GM12892 (cell line): ENCODE results near the gene MAT2A. TPM values are rescaled to one million over a fixed set of nuclear protein-coding genes. Genes with fewer than 3 reads are reported as not detected.
A peak's percentile ranks its signal among the peaks of the same experiment; 100 is the strongest.

Source experiments
- DNase-seq: peaks from one replicate; pipeline ENCODE4 v3.0.0; 2011; ENCODE audit not compliant: insufficient read length
- FAIRE-seq: peaks from 2 replicates; lab custom pipeline; 2011; peaks lifted over from hg19 to GRCh38; lab: Jason Lieb, UNC
- POLR2A ChIP-seq: IDR thresholded peaks from 2 replicates; pipeline ENCODE4 v1.6.1; 2011; ENCODE audit warnings: low read depth, low read length, control low read depth
- POLR2AphosphoS5 ChIP-seq: IDR thresholded peaks from 2 replicates; pipeline ENCODE4 v1.6.1; 2011; ENCODE audit warnings: low read depth, low read length, control low read depth
- TAF1 ChIP-seq: IDR thresholded peaks from 2 replicates; pipeline ENCODE4 v1.6.1; 2011; ENCODE audit warnings: low read depth, mild to moderate bottlenecking, control low read depth, low read length, borderline replicate concordance
- polyA plus RNA-seq: library from polyadenylated mRNA; unstranded; fragments of >200 nt; gene quantifications from one replicate; pipeline ENCODE4 v1.2.1, GENCODE V29; 2012; ENCODE audit warnings: missing spikeins, inconsistent platforms; ENCODE audit not compliant: missing spikeins

MAT2A gene
- polyA plus RNA-seq: 211 TPM

- TF ChIP-seq TAF1 (peak; percentile 97), POLR2A (peak; percentile 99), POLR2AphosphoS5 (peak; percentile 100)
- FAIRE-seq (peak; percentile 83), DNase-seq (peak; percentile 77)
Observed at GRCh38 chr2:85538507-85539360, at the start of gene MAT2A. TSS of gene MAT2A (plus strand) at chr2:85539168. CDS start at chr2:85539288, 120 bp downstream.

GRCh38 chr2:85490861-85491755 lies 47.9 kb upstream of the MAT2A start:
- FAIRE-seq (no peak), DNase-seq (no peak)
- no peak for TF ChIP-seq TAF1
- TF ChIP-seq POLR2A: no peak
- TF ChIP-seq POLR2AphosphoS5: no peak

GRCh38 chr2:85496436-85496835 lies 42.5 kb upstream of the MAT2A start:
- FAIRE-seq (no peak), DNase-seq (no peak)
- TF ChIP-seq POLR2AphosphoS5 (no peak), POLR2A (no peak), TAF1 (no peak)

- FAIRE-seq (no peak), DNase-seq (no peak)
- TF ChIP-seq POLR2A: no peak
Observed at GRCh38 chr2:85497944-85498630, 40.9 kb upstream of the MAT2A start.

GRCh38 chr2:85501248-85501647 lies 37.7 kb upstream of the MAT2A start:
- FAIRE-seq (no peak), DNase-seq (no peak)
- TF ChIP-seq TAF1 (no peak), POLR2AphosphoS5 (no peak), POLR2A (no peak)

- no peak for TF ChIP-seq TAF1
- TF ChIP-seq POLR2AphosphoS5: no peak
- TF ChIP-seq POLR2A: no peak
- FAIRE-seq (no peak), DNase-seq (no peak)
Observed at GRCh38 chr2:85502720-85503119, 36.2 kb upstream of the MAT2A start.

GRCh38 chr2:85503168-85503850 lies 35.7 kb upstream of the MAT2A start:
- FAIRE-seq: no peak

GRCh38 chr2:85503851-85504777 lies 34.9 kb upstream of the MAT2A start:
- FAIRE-seq (no peak), DNase-seq (no peak)
- TF ChIP-seq TAF1: no peak
- no peak for TF ChIP-seq POLR2AphosphoS5
- TF ChIP-seq POLR2A: no peak

More at GRCh38 chr2:85503168-85503850, 35.7 kb upstream of the MAT2A start:
- no peak for DNase-seq
- no peak for TF ChIP-seq TAF1
- TF ChIP-seq POLR2AphosphoS5: no peak
- TF ChIP-seq POLR2A: no peak

- no peak for TF ChIP-seq POLR2AphosphoS5
- no peak for TF ChIP-seq TAF1
- no peak for TF ChIP-seq POLR2A
- no peak for DNase-seq
- FAIRE-seq: no peak
Observed at GRCh38 chr2:85504778-85505261, 34.1 kb upstream of the MAT2A start.
